ENCODE data around the gene ARL9. TPM values are rescaled to one million over a fixed set of nuclear protein-coding genes. Genes with fewer than 3 reads are reported as not detected.

Gene ARL9
- total RNA-seq, 2 experiments from 2014 or later: 0.17 TPM; not detected in 1

DNA sequence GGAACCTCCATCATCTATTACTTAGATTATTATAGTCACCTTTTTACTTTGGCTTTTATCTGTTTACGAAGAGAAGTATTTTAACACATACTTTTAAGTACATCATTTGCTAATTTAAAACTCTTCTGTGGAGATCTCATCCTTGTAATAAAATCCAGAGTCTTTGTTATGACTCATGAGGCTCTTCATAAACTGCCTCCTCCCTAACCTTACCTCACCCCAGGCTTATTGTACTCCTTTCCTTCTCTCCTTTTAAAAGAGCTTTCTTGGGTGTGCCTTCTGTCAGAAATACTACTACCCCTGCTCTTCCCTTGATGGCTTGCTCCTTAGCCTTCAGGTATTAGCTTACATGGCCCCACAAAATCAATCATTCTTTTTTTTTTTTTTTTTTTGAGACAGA, 6.6 kb downstream of the ARL9 start:
- intact Hi-C loops (cut with DNase I, micrococcal nuclease): no loop called here
- Histone ChIP-seq H3K27me3 (ENCODE audit: control insufficient read depth in 1 of 2, insufficient read depth in 2 of 2, low read length in 2 of 2) (no peaks in the 10 kb centered on the region), H3K27ac (ENCODE audit: low read depth in 1 of 2, low read length in 2 of 2) (no peak overlapping the region), H3K9me3 (ENCODE audit: control insufficient read depth in 1 of 2, insufficient read depth in 1 of 2, low read length in 2 of 2) (no peaks in the 10 kb centered on the region), H3K4me1 (ENCODE audit: insufficient read depth, low read length) (no peaks in the 10 kb centered on the region), H3K4me3 (ENCODE audit: low read length) (no peak overlapping the region), H3K36me3 (ENCODE audit: insufficient read depth, low read length) (no peaks in the 10 kb centered on the region)
- TF ChIP-seq, protein P1, sequence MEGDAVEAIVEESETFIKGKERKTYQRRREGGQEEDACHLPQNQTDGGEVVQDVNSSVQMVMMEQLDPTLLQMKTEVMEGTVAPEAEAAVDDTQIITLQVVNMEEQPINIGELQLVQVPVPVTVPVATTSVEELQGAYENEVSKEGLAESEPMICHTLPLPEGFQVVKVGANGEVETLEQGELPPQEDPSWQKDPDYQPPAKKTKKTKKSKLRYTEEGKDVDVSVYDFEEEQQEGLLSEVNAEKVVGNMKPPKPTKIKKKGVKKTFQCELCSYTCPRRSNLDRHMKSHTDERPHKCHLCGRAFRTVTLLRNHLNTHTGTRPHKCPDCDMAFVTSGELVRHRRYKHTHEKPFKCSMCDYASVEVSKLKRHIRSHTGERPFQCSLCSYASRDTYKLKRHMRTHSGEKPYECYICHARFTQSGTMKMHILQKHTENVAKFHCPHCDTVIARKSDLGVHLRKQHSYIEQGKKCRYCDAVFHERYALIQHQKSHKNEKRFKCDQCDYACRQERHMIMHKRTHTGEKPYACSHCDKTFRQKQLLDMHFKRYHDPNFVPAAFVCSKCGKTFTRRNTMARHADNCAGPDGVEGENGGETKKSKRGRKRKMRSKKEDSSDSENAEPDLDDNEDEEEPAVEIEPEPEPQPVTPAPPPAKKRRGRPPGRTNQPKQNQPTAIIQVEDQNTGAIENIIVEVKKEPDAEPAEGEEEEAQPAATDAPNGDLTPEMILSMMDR (IDR thresholded peaks at IDR 0.05): no peak
- POLR2A ChIA-PET: no interaction called here
- Mint-ChIP-seq H3K9me3 (no peaks in the 10 kb centered on the region), H3K36me3 (ENCODE audit: low read depth) (no peaks in the 10 kb centered on the region), H3K4me3 (no peak overlapping the region), H3K27me3 (no peaks in the 10 kb centered on the region), H3K27ac (no peak overlapping the region), H3K4me1 (ENCODE audit: low read depth) (no peaks in the 10 kb centered on the region)
- no peak for ATAC-seq (ENCODE audit: poor library complexity)
- no peak for DNase-seq
- CTCF ChIA-PET: no interaction called here

DNA sequence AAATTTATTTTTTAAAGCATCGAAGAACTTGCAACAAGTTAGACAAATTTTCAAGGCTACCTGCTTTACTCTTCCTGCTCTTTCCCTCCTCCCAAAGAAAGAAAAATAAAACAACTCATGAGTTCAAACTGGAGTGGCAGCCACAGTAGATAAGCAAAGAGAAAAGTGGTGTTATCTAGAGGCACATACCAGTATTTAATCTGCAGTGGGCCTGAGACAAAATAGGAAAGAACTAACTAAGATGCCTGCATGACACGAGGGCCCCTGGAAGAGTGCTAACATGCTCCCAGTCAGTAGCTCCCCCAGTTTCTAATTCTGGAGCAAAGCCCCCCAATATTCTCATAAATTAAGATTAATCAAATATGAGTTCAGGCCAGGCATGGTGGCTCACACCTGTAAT, 7.9 kb downstream of the ARL9 start:
- no peak overlapping the region for H3K27ac Mint-ChIP-seq
- H3K27me3 Mint-ChIP-seq: no peaks in the 10 kb centered on the region
- Histone ChIP-seq H3K27ac (ENCODE audit: low read depth in 1 of 2, low read length in 2 of 2) (no peak overlapping the region), H3K36me3 (ENCODE audit: insufficient read depth, low read length) (no peaks in the 10 kb centered on the region), H3K9me3 (ENCODE audit: control insufficient read depth in 1 of 2, insufficient read depth in 1 of 2, low read length in 2 of 2) (no peaks in the 10 kb centered on the region), H3K27me3 (ENCODE audit: control insufficient read depth in 1 of 2, insufficient read depth in 2 of 2, low read length in 2 of 2) (no peaks in the 10 kb centered on the region), H3K4me1 (ENCODE audit: insufficient read depth, low read length) (no peaks in the 10 kb centered on the region), H3K4me3 (ENCODE audit: low read length) (no peak overlapping the region)
- CTCF ChIA-PET: no interaction called here
- H3K4me1 Mint-ChIP-seq (ENCODE audit: low read depth): no peaks in the 10 kb centered on the region
- no peaks in the 10 kb centered on the region for H3K36me3 Mint-ChIP-seq (ENCODE audit: low read depth)
- POLR2A ChIA-PET: no interaction called here
- H3K9me3 Mint-ChIP-seq: no peaks in the 10 kb centered on the region
- intact Hi-C loops (cut with DNase I, micrococcal nuclease): no loop called here
- ATAC-seq (ENCODE audit: poor library complexity) (no peak), DNase-seq (no peak)
- no peak overlapping the region for H3K4me3 Mint-ChIP-seq
- TF ChIP-seq, protein P1 (IDR thresholded peaks at IDR 0.05): no peak

DNA sequence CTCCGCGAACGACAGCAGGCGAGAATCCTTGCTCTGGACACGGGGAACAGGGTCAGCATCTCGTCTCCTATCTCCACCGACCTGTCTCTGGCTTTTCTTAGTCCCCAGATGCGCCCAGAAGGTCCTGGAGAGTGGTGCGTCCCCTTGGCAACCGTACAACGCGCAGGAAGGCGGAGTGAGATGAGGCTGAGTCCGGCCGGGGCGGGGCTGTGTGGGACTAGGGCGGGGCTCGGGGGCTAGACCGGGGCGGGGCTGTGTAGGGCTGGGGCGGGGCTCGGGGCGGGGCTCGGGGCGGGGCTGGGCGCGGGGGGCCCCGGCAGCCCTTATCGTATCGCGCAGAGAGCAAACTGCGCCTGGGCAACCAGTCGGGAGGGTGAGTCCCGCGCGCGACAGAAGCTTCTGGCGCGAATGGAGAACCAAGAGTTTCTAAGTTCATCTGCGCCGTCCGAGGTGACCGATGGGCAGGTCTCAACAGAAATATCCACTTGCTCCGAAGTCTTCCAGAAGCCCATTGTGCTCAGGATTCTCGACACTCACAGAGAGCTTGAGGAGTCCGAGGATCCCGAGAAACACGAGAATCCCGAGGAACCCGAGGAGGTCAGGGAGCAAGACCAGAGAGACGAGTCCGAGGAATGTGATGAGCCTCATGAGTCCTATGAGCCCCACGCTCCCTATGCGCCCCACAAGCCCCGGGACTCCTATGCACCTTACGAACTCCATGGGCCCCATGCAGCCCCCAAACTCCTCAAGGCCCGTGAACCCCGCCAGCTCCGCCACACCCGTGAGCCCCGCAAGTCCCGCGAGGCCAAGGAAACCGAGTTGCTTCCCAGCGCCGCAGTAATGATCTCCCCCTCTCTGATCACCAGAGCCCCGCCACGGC, 24.9 kb downstream of the ARL9 start:
- H3K4me1 ChIP-seq (ENCODE audit: insufficient read depth, low read length): peaks cover 18% of the 10 kb centered on the region
- no peak overlapping the region for H3K27ac ChIP-seq (ENCODE audit: low read depth in 1 of 2, low read length in 2 of 2)
- H3K9me3 Mint-ChIP-seq: no peaks in the 10 kb centered on the region
- intact Hi-C loops (cut with DNase I, micrococcal nuclease): loop anchor here in 1 of 2 experiments (5.0 kb wide), 2 partner anchors 63 to 292 kb away; partner anchors contain the start of genes SPINK2 and SRP72
- no peaks in the 10 kb centered on the region for H3K36me3 Mint-ChIP-seq (ENCODE audit: low read depth)
- CTCF ChIA-PET: interaction anchor here (1.2 kb wide), 1 partner anchor 14 kb away, joined by 4 read pairs; no protein-coding TSS in a partner anchor
- H3K9me3 ChIP-seq (ENCODE audit: control insufficient read depth in 1 of 2, insufficient read depth in 1 of 2, low read length in 2 of 2): no peaks in the 10 kb centered on the region
- POLR2A ChIA-PET: interaction anchor here (0.9 to 2.7 kb wide), 5 partner anchors 64 to 143 kb away, joined by 3 to 16 read pairs (median 6); partner anchors contain the start of genes AASDH, PAICS and PPAT
- H3K27me3 Mint-ChIP-seq: no peaks in the 10 kb centered on the region
- H3K27me3 ChIP-seq (ENCODE audit: control insufficient read depth in 1 of 2, insufficient read depth in 2 of 2, low read length in 2 of 2): peaks cover 17 to 23% of the 10 kb centered on the region in 2 experiments
- H3K36me3 ChIP-seq (ENCODE audit: insufficient read depth, low read length): no peaks in the 10 kb centered on the region
- ATAC-seq (ENCODE audit: poor library complexity): peak; percentile 96
- peak overlapping the region; percentile 82 for H3K4me3 ChIP-seq (ENCODE audit: low read length)
- H3K4me3 Mint-ChIP-seq: peak overlapping the region; percentile 79
- TF ChIP-seq, protein P1 (IDR thresholded peaks at IDR 0.05): no peak
- peak; percentile 64 to 89 (median 74) for DNase-seq
- no peak overlapping the region for H3K27ac Mint-ChIP-seq
- H3K4me1 Mint-ChIP-seq (ENCODE audit: low read depth): no peaks in the 10 kb centered on the region

All from CD4-positive, alpha-beta T cell (primary cell).